NCI-H2029 (cell line): ENCODE measurements around the gene DHX36.

Experiments
- DNase-seq: peaks from one replicate; lab custom pipeline; 2025; lab: John Stamatoyannopoulos, UW

DHX36 gene

GRCh38 chr3:154224366-154224765, 99.9 kb downstream of the DHX36 start:
- no peak for DNase-seq

GRCh38 chr3:154223519-154223918, 100.8 kb downstream of the DHX36 start:
- no peak for DNase-seq
